ENCODE measurements around the gene FAM229A. TPM values are rescaled to one million over a fixed set of nuclear protein-coding genes. Genes with fewer than 3 reads are reported as not detected.

FAM229A gene
- total RNA-seq, 1 donor from 2014 or later, result 8.5 TPM

GRCh38 chr1:32390904-32391870, 28.9 kb upstream of the FAM229A start:
- Mint-ChIP-seq H3K36me3 (ENCODE audit: unreplicated experiment) (peaks cover 4% of the 10 kb centered on the region), H3K4me3 (ENCODE audit: unreplicated experiment) (no peak overlapping the region), H3K27me3 (ENCODE audit: unreplicated experiment) (no peaks in the 10 kb centered on the region), H3K27ac (ENCODE audit: unreplicated experiment) (no peak overlapping the region), H3K9me3 (ENCODE audit: unreplicated experiment) (no peaks in the 10 kb centered on the region), H3K4me1 (ENCODE audit: unreplicated experiment) (peaks cover 25% of the 10 kb centered on the region)
- no peak for TF ChIP-seq CTCF (IDR thresholded peaks at IDR 0.05)
- DNase-seq (ENCODE audit: extremely low spot score, unreplicated experiment), result no peak

DNA sequence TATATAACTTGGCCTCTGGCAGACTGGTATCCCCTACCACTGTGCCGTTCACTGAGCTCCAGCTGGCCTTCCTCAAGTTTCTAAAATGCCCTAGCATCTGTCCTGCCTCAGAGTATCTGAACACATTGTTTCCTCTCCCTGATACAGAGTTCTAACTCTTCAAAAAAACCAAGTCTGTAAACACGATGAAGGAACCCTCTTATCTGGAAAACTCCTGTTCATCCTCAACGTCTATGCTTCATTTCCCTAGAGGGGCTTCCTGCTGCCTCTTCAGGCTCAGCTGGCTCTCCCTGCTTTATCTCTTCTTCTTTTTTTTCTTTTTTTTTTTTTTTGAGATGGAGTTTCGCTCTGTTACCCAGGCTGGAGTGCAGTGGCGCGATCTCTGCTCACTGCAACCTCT, 26.4 kb upstream of the FAM229A start:
- TF ChIP-seq CTCF (IDR thresholded peaks at IDR 0.05), result no peak

DNA sequence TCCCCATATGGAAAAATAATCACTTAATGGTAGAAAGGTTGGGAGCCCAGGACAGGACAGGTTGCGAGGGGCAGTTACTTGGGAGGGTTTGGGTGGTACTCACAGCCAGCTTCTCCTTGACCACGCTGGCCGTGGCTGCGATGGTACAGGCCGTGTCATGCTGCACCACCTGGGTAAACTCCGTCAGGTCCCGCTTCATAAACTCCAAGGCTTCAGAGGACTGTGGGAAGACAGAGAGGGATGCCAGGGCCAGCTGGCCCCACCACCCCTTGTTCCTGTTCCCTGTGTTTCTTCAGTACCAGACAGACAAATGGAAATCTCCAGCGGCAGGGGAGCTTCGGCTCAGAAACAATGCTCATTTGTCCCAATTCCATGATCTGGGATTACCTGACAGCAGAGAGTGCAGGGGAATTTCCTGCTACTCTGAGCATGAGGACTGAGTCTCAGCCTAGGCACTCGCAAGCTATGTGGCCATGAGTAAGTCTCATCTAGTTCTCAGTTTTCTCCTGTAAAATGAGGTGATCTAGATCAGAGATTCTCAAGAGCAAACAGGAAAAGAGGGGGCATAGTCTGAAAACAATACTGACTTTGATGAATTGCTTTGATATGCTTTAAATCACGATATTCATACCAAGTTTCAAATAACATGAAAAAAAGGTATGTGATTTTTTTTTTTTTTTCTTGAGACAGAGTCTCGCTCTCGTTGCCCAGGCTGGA, 24.5 kb upstream of the FAM229A start:
- no peak for DNase-seq (ENCODE audit: extremely low spot score, unreplicated experiment)
- Mint-ChIP-seq H3K36me3 (ENCODE audit: unreplicated experiment) (peaks cover 21% of the 10 kb centered on the region), H3K9me3 (ENCODE audit: unreplicated experiment) (no peaks in the 10 kb centered on the region), H3K4me3 (ENCODE audit: unreplicated experiment) (no peak overlapping the region), H3K27ac (ENCODE audit: unreplicated experiment) (no peak overlapping the region), H3K27me3 (ENCODE audit: unreplicated experiment) (no peaks in the 10 kb centered on the region), H3K4me1 (ENCODE audit: unreplicated experiment) (no peaks in the 10 kb centered on the region)
- no peak for TF ChIP-seq CTCF (IDR thresholded peaks at IDR 0.05)

More for the DNA sequence above, 26.4 kb upstream of the FAM229A start:
- no peak for DNase-seq (ENCODE audit: extremely low spot score, unreplicated experiment)
- H3K27ac Mint-ChIP-seq (ENCODE audit: unreplicated experiment), result no peak overlapping the region
- peaks cover 14% of the 10 kb centered on the region for H3K4me1 Mint-ChIP-seq (ENCODE audit: unreplicated experiment)
- peaks cover 11% of the 10 kb centered on the region for H3K36me3 Mint-ChIP-seq (ENCODE audit: unreplicated experiment)
- H3K4me3 Mint-ChIP-seq (ENCODE audit: unreplicated experiment), result no peak overlapping the region
- H3K27me3 Mint-ChIP-seq (ENCODE audit: unreplicated experiment), result no peaks in the 10 kb centered on the region
- H3K9me3 Mint-ChIP-seq (ENCODE audit: unreplicated experiment), result no peaks in the 10 kb centered on the region

- Mint-ChIP-seq H3K4me3 (ENCODE audit: unreplicated experiment) (no peak overlapping the region), H3K4me1 (ENCODE audit: unreplicated experiment) (no peaks in the 10 kb centered on the region), H3K9me3 (ENCODE audit: unreplicated experiment) (no peaks in the 10 kb centered on the region), H3K27me3 (ENCODE audit: unreplicated experiment) (no peaks in the 10 kb centered on the region), H3K36me3 (ENCODE audit: unreplicated experiment) (peaks cover 52% of the 10 kb centered on the region), H3K27ac (ENCODE audit: unreplicated experiment) (no peak overlapping the region)
- TF ChIP-seq CTCF (IDR thresholded peaks at IDR 0.05), result no peak
- DNase-seq (ENCODE audit: extremely low spot score, unreplicated experiment), result no peak
These were observed 17.8 kb upstream of the FAM229A start for GRCh38 chr1:32380057-32380456.

Measured in osteocyte (in vitro differentiated cells).